K562 (cell line): ENCODE data around the gene CRAT. TPM values are rescaled to one million over a fixed set of nuclear protein-coding genes. Genes with fewer than 3 reads are reported as not detected.

Source experiments
- RERE ChIP-seq: sonication (generic); formaldehyde crosslinking; IDR thresholded peaks from 2 replicates; pipeline ENCODE4 v1.8.0; 2023; ENCODE audit warnings: missing genetic modification reagents, mild to moderate bottlenecking, borderline replicate concordance
- ZBTB43 ChIP-seq: sonication (generic); formaldehyde crosslinking; IDR thresholded peaks from 2 replicates; pipeline ENCODE4 v1.8.0; 2023; ENCODE audit warnings: mild to moderate bottlenecking, missing genetic modification reagents
- polyA plus RNA-seq, 8 experiments: library from polyadenylated mRNA; depleted of rRNA in 4 of 8; stranded (reverse) in 5 of 8; unstranded in 3 of 8; fragments of >200 nt; fragmentation: Nextera tagmentation in 2 of 8; fragmentation: Illumina TruSeq in 1 of 8; extraction: Ambion mirVana in 2 of 8; extraction: Trizol in 1 of 8; gene quantifications; 2 replicates each; pipeline versions ENCODE4 v1.2.1 to v1.2.3, GENCODE V29; 2011 to 2014; ENCODE audit warnings: inconsistent platforms in 1 of 8, missing spikeins in 1 of 8
- total RNA-seq, 7 experiments: library from RNA; depleted of rRNA in 6 of 7; stranded (reverse); fragments of >200 nt in 6 of 7; fragmentation: Illumina TruSeq in 2 of 7; extraction: Trizol in 2 of 7; gene quantifications; 2 replicates each; pipeline versions ENCODE4 v1.2.1 to v1.2.3, GENCODE V29; 2011 to 2021; ENCODE audit warnings: low replicate concordance in 1 of 7

CRAT gene
- total and polyA plus RNA-seq, 9 of the 15 experiments (the other 6 are each of a cell fraction or from before 2014, with no cell fraction given): 0.20 to 13.8 (median 5.4) TPM

GRCh38 chr9:129109537-129109903, 1.1 kb downstream of the CRAT start (continued):
- TF ChIP-seq RERE (CRISPR knock-in tag) (0 out of 2 replicates have a peak, but pooled peaks have one; percentile 29), ZBTB43 (CRISPR knock-in tag) (no peak)
